ENCODE measurements around the gene SLC36A1. TPM values are rescaled to one million over a fixed set of nuclear protein-coding genes. Genes with fewer than 3 reads are reported as not detected.
A peak's percentile ranks its signal among the peaks of the same experiment; 100 is the strongest.

Gene SLC36A1
- total RNA-seq, 5 donors from 2014 or later (not counting 1 experiment from before 2014, with no cell fraction given) = 5.1 to 8.5 (median 6.3) TPM

DNA sequence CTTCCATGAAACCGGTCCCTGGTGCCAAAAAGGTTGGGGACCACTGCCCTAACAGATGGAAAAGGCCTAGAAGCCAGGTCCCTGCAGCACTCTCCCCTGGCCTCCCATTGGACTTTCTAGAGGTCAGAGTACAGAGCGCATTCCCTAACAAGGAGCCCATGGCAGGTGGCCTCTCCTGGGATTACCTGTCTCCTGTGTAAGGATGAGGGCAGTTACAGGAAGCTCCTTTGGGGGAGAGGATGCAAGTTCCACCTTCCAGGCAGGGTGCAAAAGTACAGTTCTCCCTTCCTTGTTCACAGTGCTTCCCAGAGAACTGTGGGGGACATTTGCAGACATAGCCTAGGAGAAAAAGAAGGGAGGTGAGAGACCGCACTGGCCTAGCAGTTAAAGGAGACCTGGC, 62.4 kb downstream of the SLC36A1 start:
- H3K27ac ChIP-seq (ENCODE audit: low read length) = no peak overlapping the region
- no peaks in the 10 kb centered on the region for H3K4me1 ChIP-seq (ENCODE audit: control insufficient read depth in 1 of 2, extremely low read depth in 1 of 2, insufficient read depth in 2 of 2, low read length in 2 of 2)
- H3K27me3 ChIP-seq (replicated peaks in 1 of 2; ENCODE audit: control insufficient read depth in 2 of 2, extremely low read depth in 1 of 2, insufficient read depth in 2 of 2, low read length in 1 of 2) = no peaks in the 10 kb centered on the region
- H3K4me1 Mint-ChIP-seq = no peaks in the 10 kb centered on the region
- ChIA-PET POLR2A (no interaction called here), CTCF (no interaction called here)
- H3K36me3 Mint-ChIP-seq = peaks cover 5% of the 10 kb centered on the region
- H3K9me3 ChIP-seq = no peaks in the 10 kb centered on the region
- no peak overlapping the region for H3K4me3 ChIP-seq (ENCODE audit: control insufficient read depth in 1 of 2, extremely low read depth in 1 of 2, low read length in 1 of 2)
- 93% methylated on average over 3 of the region's 3 CpGs for WGBS (ENCODE audit: insufficient coverage)
- H3K36me3 ChIP-seq (ENCODE audit: control insufficient read depth in 2 of 2, extremely low read depth in 1 of 2, insufficient read depth in 1 of 2, low read length in 1 of 2) = peaks cover 2 to 7% of the 10 kb centered on the region in 2 donors
- no peaks in the 10 kb centered on the region for H3K27me3 Mint-ChIP-seq
- DNase-seq = no peak
- no peak for ATAC-seq (replicated peaks in 1 of 4)
- H3K9me3 Mint-ChIP-seq = no peaks in the 10 kb centered on the region
- H3K4me3 Mint-ChIP-seq = no peak overlapping the region
- H3K27ac Mint-ChIP-seq = no peak overlapping the region

GRCh38 chr5:151517122-151517920, 69.9 kb downstream of the SLC36A1 start:
- 85% methylated on average over 4 of the region's 8 CpGs for WGBS (ENCODE audit: insufficient coverage)
- POLR2A ChIA-PET = interaction anchor here in 1 of 2 donors (0.6 kb wide), 1 partner anchor 177 kb away, joined by 3 read pairs; no protein-coding TSS in a partner anchor
- Mint-ChIP-seq H3K4me3 (no peak overlapping the region), H3K27ac (no peak overlapping the region), H3K4me1 (peaks cover 0 to 1% (median 1%) of the 10 kb centered on the region in 3 donors), H3K9me3 (no peaks in the 10 kb centered on the region), H3K36me3 (no peaks in the 10 kb centered on the region), H3K27me3 (no peaks in the 10 kb centered on the region)
- no peaks in the 10 kb centered on the region for H3K36me3 ChIP-seq (ENCODE audit: control insufficient read depth in 2 of 2, extremely low read depth in 1 of 2, insufficient read depth in 1 of 2, low read length in 1 of 2)
- H3K4me3 ChIP-seq (ENCODE audit: control insufficient read depth in 1 of 2, extremely low read depth in 1 of 2, low read length in 1 of 2) = no peak overlapping the region
- no peak overlapping the region for H3K27ac ChIP-seq (ENCODE audit: low read length)
- no peaks in the 10 kb centered on the region for H3K27me3 ChIP-seq (replicated peaks in 1 of 2; ENCODE audit: control insufficient read depth in 2 of 2, extremely low read depth in 1 of 2, insufficient read depth in 2 of 2, low read length in 1 of 2)
- ATAC-seq (replicated peaks in 1 of 4) = no peak
- no peak for DNase-seq
- CTCF ChIA-PET = no interaction called here
- H3K9me3 ChIP-seq = no peaks in the 10 kb centered on the region
- H3K4me1 ChIP-seq (ENCODE audit: control insufficient read depth in 1 of 2, extremely low read depth in 1 of 2, insufficient read depth in 2 of 2, low read length in 2 of 2) = no peaks in the 10 kb centered on the region

DNA sequence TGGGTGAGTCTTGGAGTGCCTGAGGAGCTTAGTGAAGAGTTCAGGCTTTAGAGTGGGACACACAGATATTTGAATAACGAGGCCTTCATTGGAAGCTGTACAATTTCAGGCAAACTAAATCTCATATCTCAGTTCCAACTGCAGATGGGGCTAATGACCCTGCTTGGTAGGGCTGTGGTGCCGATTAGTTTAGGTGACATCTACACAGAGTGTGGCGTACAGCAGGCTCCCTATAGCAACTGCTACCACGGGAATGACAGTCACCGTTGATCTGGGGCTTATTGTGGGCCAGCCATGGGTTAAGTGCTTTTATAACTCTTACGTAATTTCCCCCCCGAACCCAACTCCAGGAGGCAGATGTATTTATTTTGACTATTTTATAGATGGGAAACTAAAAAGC, 72.9 kb downstream of the SLC36A1 start:
- Mint-ChIP-seq H3K36me3 (no peaks in the 10 kb centered on the region), H3K27me3 (no peaks in the 10 kb centered on the region), H3K4me1 (peaks cover 0 to 11% (median 5%) of the 10 kb centered on the region in 3 donors), H3K27ac (no peak overlapping the region), H3K4me3 (no peak overlapping the region), H3K9me3 (no peaks in the 10 kb centered on the region)
- H3K9me3 ChIP-seq = no peaks in the 10 kb centered on the region
- ChIA-PET POLR2A (no interaction called here), CTCF (interaction anchor here in 1 of 2 donors (0.5 to 1.8 kb wide), 2 partner anchors 132 to 624 kb away, joined by 3 to 12 read pairs; no protein-coding TSS in a partner anchor)
- WGBS (ENCODE audit: insufficient coverage) = 67% methylated on average over 1 of the region's 7 CpGs
- H3K36me3 ChIP-seq (ENCODE audit: control insufficient read depth in 2 of 2, extremely low read depth in 1 of 2, insufficient read depth in 1 of 2, low read length in 1 of 2) = no peaks in the 10 kb centered on the region
- peaks cover 0 to 3% of the 10 kb centered on the region in 2 experiments for H3K4me1 ChIP-seq (ENCODE audit: control insufficient read depth in 1 of 2, extremely low read depth in 1 of 2, insufficient read depth in 2 of 2, low read length in 2 of 2)
- no peak overlapping the region for H3K27ac ChIP-seq (ENCODE audit: low read length)
- ATAC-seq (replicated peaks in 1 of 4) = no peak
- H3K27me3 ChIP-seq (replicated peaks in 1 of 2; ENCODE audit: control insufficient read depth in 2 of 2, extremely low read depth in 1 of 2, insufficient read depth in 2 of 2, low read length in 1 of 2) = no peaks in the 10 kb centered on the region
- peak in 1 of 35 experiments; percentile 12 for DNase-seq
- H3K4me3 ChIP-seq (ENCODE audit: control insufficient read depth in 1 of 2, extremely low read depth in 1 of 2, low read length in 1 of 2) = no peak overlapping the region

DNA sequence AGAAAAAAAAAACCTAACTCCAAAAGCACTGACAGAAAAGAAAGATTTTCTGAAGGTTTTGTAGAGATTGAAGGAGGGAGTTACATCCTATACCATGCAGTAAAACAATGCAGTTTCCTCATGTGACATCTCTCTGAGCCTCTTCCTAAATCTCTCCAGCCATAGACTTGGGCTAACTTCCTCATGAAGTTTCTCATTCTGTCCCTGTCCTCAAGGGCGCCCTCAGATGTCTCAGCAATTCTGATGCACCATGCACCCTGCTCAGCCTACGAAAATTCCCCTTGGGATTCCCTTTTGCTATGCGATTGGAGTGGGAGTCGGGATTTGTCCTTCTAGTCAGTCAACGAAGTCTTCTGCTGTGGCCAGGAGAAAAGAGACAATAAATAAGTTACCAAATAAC, 74.8 kb downstream of the SLC36A1 start:
- ChIA-PET CTCF (no interaction called here), POLR2A (no interaction called here)
- Histone ChIP-seq H3K4me1 (ENCODE audit: control insufficient read depth in 1 of 2, extremely low read depth in 1 of 2, insufficient read depth in 2 of 2, low read length in 2 of 2) (peaks cover 0 to 3% of the 10 kb centered on the region in 2 experiments), H3K27ac (ENCODE audit: low read length) (no peak overlapping the region), H3K27me3 (replicated peaks in 1 of 2; ENCODE audit: control insufficient read depth in 2 of 2, extremely low read depth in 1 of 2, insufficient read depth in 2 of 2, low read length in 1 of 2) (no peaks in the 10 kb centered on the region), H3K9me3 (no peaks in the 10 kb centered on the region), H3K4me3 (ENCODE audit: control insufficient read depth in 1 of 2, extremely low read depth in 1 of 2, low read length in 1 of 2) (no peak overlapping the region), H3K36me3 (ENCODE audit: control insufficient read depth in 2 of 2, extremely low read depth in 1 of 2, insufficient read depth in 1 of 2, low read length in 1 of 2) (no peaks in the 10 kb centered on the region)
- 74% methylated on average over 4 of the region's 5 CpGs for WGBS (ENCODE audit: insufficient coverage)
- Mint-ChIP-seq H3K36me3 (no peaks in the 10 kb centered on the region), H3K27me3 (no peaks in the 10 kb centered on the region), H3K4me3 (no peak overlapping the region), H3K27ac (no peak overlapping the region), H3K9me3 (no peaks in the 10 kb centered on the region), H3K4me1 (peaks cover 0 to 11% (median 5%) of the 10 kb centered on the region in 3 donors)
- DNase-seq = no peak
- no peak for ATAC-seq (replicated peaks in 1 of 4)

GRCh38 chr5:151523335-151523734, 75.9 kb downstream of the SLC36A1 start:
- CTCF ChIA-PET = interaction anchor here (1.0 to 1.9 kb wide), 5 partner anchors 75 to 78 kb away, joined by 3 to 15 read pairs (median 3); partner anchors contain the start of gene SLC36A1 (in 1 of the 2)

DNA sequence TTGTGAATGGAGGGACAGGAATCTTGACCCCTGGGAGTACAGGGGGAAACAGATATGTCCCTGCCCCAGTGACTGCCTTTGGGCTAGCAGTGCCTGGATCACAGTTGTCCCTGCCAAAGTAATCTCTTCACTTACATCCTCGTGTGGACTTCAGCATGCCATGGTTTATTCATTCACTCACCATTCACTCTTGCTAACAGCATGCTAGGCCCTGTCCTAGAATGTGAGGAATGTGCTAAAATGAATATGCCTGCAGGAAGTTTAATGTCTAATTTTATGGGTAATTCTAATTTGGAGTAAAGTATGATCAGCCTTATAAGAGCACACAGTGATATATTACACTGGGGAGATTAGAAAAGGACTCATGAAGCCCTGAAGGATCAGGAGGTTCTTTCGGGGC, 80.8 kb downstream of the SLC36A1 start:
- H3K4me3 Mint-ChIP-seq = no peak overlapping the region
- peaks cover 0 to 1% of the 10 kb centered on the region in 2 donors for H3K27me3 Mint-ChIP-seq
- WGBS (ENCODE audit: insufficient coverage) = 75% methylated on average over 1 of the region's 2 CpGs
- no peaks in the 10 kb centered on the region for H3K36me3 Mint-ChIP-seq
- Histone ChIP-seq H3K9me3 (no peaks in the 10 kb centered on the region), H3K36me3 (ENCODE audit: control insufficient read depth in 2 of 2, extremely low read depth in 1 of 2, insufficient read depth in 1 of 2, low read length in 1 of 2) (no peaks in the 10 kb centered on the region), H3K4me3 (ENCODE audit: control insufficient read depth in 1 of 2, extremely low read depth in 1 of 2, low read length in 1 of 2) (no peak overlapping the region), H3K27me3 (replicated peaks in 1 of 2; ENCODE audit: control insufficient read depth in 2 of 2, extremely low read depth in 1 of 2, insufficient read depth in 2 of 2, low read length in 1 of 2) (peaks cover 0 to 16% of the 10 kb centered on the region in 2 experiments), H3K27ac (ENCODE audit: low read length) (no peak overlapping the region), H3K4me1 (ENCODE audit: control insufficient read depth in 1 of 2, extremely low read depth in 1 of 2, insufficient read depth in 2 of 2, low read length in 2 of 2) (no peaks in the 10 kb centered on the region)
- CTCF ChIA-PET = no interaction called here
- peaks cover 0 to under 1% (median 0%) of the 10 kb centered on the region in 3 donors for H3K4me1 Mint-ChIP-seq
- no peak overlapping the region for H3K27ac Mint-ChIP-seq
- H3K9me3 Mint-ChIP-seq = no peaks in the 10 kb centered on the region
- POLR2A ChIA-PET = no interaction called here
- no peak for DNase-seq
- ATAC-seq (replicated peaks in 1 of 4) = no peak

More at GRCh38 chr5:151523335-151523734, 75.9 kb downstream of the SLC36A1 start:
- ATAC-seq (replicated peaks in 1 of 4) = peak; percentile 48 to 75 (median 62)
- no peak overlapping the region for H3K4me3 Mint-ChIP-seq
- no peak overlapping the region for H3K27ac Mint-ChIP-seq
- Histone ChIP-seq H3K36me3 (ENCODE audit: control insufficient read depth in 2 of 2, extremely low read depth in 1 of 2, insufficient read depth in 1 of 2, low read length in 1 of 2) (no peaks in the 10 kb centered on the region), H3K4me3 (ENCODE audit: control insufficient read depth in 1 of 2, extremely low read depth in 1 of 2, low read length in 1 of 2) (no peak overlapping the region), H3K27ac (ENCODE audit: low read length) (no peak overlapping the region), H3K27me3 (replicated peaks in 1 of 2; ENCODE audit: control insufficient read depth in 2 of 2, extremely low read depth in 1 of 2, insufficient read depth in 2 of 2, low read length in 1 of 2) (peaks cover 0 to 4% of the 10 kb centered on the region in 2 experiments), H3K9me3 (no peaks in the 10 kb centered on the region), H3K4me1 (ENCODE audit: control insufficient read depth in 1 of 2, extremely low read depth in 1 of 2, insufficient read depth in 2 of 2, low read length in 2 of 2) (peaks cover 0 to 3% of the 10 kb centered on the region in 2 experiments)
- H3K36me3 Mint-ChIP-seq = no peaks in the 10 kb centered on the region
- peaks cover 0 to 11% (median 5%) of the 10 kb centered on the region in 3 donors for H3K4me1 Mint-ChIP-seq
- POLR2A ChIA-PET = no interaction called here
- no peaks in the 10 kb centered on the region for H3K9me3 Mint-ChIP-seq
- H3K27me3 Mint-ChIP-seq = no peaks in the 10 kb centered on the region
- peak in 17 of 35 experiments; percentile 5 to 52 (median 14) for DNase-seq
- WGBS (ENCODE audit: insufficient coverage) = 63% methylated on average over 1 of the region's 2 CpGs
